Activated B cell treated with CpG ODN at 0.5 μM for 24 hours (primary cell): Measurements from ENCODE around the gene TPT1. TPM values are rescaled to one million over a fixed set of nuclear protein-coding genes. Genes with fewer than 3 reads are reported as not detected.
"Not testable (repeated sequence)": the region's sequence is repeated elsewhere in the genome, so short reads cannot be mapped to it uniquely, and the experiment has no call there.

Experiments used
- ATAC-seq: fragments of 200-7000 bp; cut with Tn5 transposase; one replicate; pipeline ENCODE4 v1.10.0; 2021; ENCODE audit warnings: low read depth, mild to moderate bottlenecking, moderate library complexity
- CTCF ChIA-PET: fragments of 350-600 bp; sonication (Branson Sonifier 250); formaldehyde crosslinking; loops from one replicate; lab custom pipeline; 2021; ENCODE audit warnings: antibody characterized with exemption; lab: Charles Lee
- POLR2A ChIA-PET: fragments of 350-600 bp; sonication (Branson Sonifier 250); formaldehyde crosslinking; loops from one replicate; lab custom pipeline; 2021; ENCODE audit warnings: antibody characterized with exemption; lab: Charles Lee
- DNase-seq: peaks from one replicate; pipeline ENCODE4 v3.0.0; 2022
- H3K27ac Mint-ChIP-seq: one replicate; pipeline ENCODE4 v1.8.0; 2020; ENCODE audit warnings: mixed read lengths
- H3K27me3 Mint-ChIP-seq: one replicate; pipeline ENCODE4 v1.8.0; 2021; ENCODE audit warnings: mixed read lengths
- H3K36me3 Mint-ChIP-seq: one replicate; pipeline ENCODE4 v1.8.0; 2021; ENCODE audit warnings: low read depth, mixed read lengths
- H3K4me1 Mint-ChIP-seq: one replicate; pipeline ENCODE4 v1.8.0; 2021; ENCODE audit warnings: mixed read lengths
- H3K4me3 Mint-ChIP-seq: one replicate; pipeline ENCODE4 v1.8.0; 2020; ENCODE audit warnings: mild to moderate bottlenecking, mixed read lengths
- H3K9me3 Mint-ChIP-seq: one replicate; pipeline ENCODE4 v1.8.0; 2020; ENCODE audit warnings: mixed read lengths
- intact Hi-C: fragments of 100-400 bp; cut with micrococcal nuclease; formaldehyde crosslinking; loops from one replicate; pipeline ENCODE4 v1.15.1; 2024
- total RNA-seq: library from RNA; stranded (reverse); gene quantifications from 2 replicates; pipeline ENCODE4 v1.2.3, GENCODE V29; 2022
- TF ChIP-seq, protein P1 (sequence below): fragments of 200-600 bp; IDR thresholded peaks from one replicate; pipeline ENCODE4 v1.8.0; 2022; ENCODE audit warnings: antibody characterized with exemption, mild to moderate bottlenecking

The TPT1 gene
- total RNA-seq: 3,880 and 4,323 TPM in 2 replicates

DNA sequence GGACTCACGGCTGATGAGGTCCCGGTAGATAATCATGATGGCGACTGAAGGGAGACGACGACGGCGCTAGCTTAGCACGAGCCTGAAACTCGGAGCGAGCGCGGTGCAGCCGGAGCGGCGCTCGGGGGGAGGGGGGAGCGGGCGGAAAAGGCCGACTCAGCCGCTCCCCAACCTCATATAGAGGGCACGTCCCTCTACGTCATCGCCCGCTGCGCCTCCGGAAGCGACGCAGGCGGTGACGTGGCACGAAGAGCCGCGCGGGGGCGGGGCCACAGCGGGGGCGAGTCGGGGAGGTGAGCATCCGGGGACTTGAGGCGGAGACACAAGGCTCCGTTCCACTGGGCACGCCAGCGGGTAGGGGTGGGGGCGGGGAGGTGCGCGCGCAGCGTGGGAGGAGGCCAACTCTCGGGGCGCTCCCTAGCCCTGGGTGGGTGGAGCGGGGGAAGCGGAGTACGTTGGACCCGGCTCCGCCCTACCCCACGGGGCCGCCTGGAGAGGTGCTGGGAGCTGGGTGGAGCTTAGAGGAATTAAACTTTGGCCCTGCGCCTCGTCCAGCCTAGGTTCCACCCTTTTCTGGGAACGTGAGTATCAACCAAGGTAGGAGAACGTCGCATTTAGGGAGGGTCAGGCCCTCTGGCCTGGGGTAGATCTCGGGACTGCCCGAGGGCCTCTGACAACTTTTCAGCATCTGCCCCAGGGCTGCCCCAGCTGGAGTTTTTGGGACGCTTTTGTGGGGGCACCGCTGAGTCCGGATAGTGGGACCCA, at the start of gene TPT1:
Gene TPT1, minus strand, starts transcription at position 150 of the 765 bp plus-strand sequence. Its CDS starts 114 bp downstream, at position 36.
- ChIA-PET POLR2A (interaction anchor here (0.8 to 3.0 kb wide), 13 partner anchors 9 to 1462 kb away, joined by 3 to 31 read pairs (median 5); partner anchors contain the start of genes CCDC122, COG3, GTF2F2 and LACC1), CTCF (interaction anchor here (1.3 kb wide), 2 partner anchors 26 to 30 kb away, joined by 3 to 4 read pairs; no protein-coding TSS in a partner anchor)
- intact Hi-C loops: loop anchor here (1.0 to 10.0 kb wide), 17 partner anchors 12 to 1456 kb away; partner anchors contain the start of genes COG3, ESD, GPALPP1 and GTF2F2
- DNase-seq (peak; percentile 99), ATAC-seq (peak; percentile 89)
- peak within 1 kb of the TSS; percentile 99 for H3K27ac Mint-ChIP-seq
- TF ChIP-seq, protein P1, sequence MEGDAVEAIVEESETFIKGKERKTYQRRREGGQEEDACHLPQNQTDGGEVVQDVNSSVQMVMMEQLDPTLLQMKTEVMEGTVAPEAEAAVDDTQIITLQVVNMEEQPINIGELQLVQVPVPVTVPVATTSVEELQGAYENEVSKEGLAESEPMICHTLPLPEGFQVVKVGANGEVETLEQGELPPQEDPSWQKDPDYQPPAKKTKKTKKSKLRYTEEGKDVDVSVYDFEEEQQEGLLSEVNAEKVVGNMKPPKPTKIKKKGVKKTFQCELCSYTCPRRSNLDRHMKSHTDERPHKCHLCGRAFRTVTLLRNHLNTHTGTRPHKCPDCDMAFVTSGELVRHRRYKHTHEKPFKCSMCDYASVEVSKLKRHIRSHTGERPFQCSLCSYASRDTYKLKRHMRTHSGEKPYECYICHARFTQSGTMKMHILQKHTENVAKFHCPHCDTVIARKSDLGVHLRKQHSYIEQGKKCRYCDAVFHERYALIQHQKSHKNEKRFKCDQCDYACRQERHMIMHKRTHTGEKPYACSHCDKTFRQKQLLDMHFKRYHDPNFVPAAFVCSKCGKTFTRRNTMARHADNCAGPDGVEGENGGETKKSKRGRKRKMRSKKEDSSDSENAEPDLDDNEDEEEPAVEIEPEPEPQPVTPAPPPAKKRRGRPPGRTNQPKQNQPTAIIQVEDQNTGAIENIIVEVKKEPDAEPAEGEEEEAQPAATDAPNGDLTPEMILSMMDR: no peak
- no peaks in the 10 kb centered on the region for H3K27me3 Mint-ChIP-seq
- H3K4me3 Mint-ChIP-seq: peak within 1 kb of the TSS; percentile 99
- H3K9me3 Mint-ChIP-seq: no peaks in the 10 kb centered on the region
- H3K4me1 Mint-ChIP-seq: peaks cover 55% of the 10 kb centered on the region
- H3K36me3 Mint-ChIP-seq: peaks cover 63% of the 10 kb centered on the region

DNA sequence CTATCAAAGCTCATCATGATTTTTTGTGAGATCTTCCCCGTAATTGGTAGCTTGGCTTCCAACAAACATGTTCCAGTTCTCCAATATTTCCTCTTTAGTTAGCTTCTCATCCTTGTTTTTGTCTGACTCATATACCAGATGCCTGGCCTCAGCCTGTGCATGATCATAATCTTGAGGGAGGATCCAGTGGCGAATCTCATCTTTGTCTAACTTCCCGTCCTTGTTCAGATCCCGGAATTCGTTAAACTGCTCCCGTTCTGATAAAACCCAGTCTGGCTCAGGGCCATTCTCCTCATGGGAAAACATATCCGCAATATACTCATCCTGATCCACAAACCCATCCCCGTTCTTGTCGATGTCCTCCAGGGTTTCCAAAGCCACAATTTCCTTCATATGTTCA, 49.4 kb upstream of the TPT1 start:
- H3K9me3 Mint-ChIP-seq, ATAC-seq, H3K4me1 Mint-ChIP-seq, H3K4me3 Mint-ChIP-seq, H3K27me3 Mint-ChIP-seq, DNase-seq, CTCF ChIA-PET, H3K27ac Mint-ChIP-seq, intact Hi-C loops: not testable (repeated sequence)
- POLR2A ChIA-PET: interaction anchor here (0.5 kb wide), 1 partner anchor 44 kb away, joined by 5 read pairs; no protein-coding TSS in a partner anchor
- H3K36me3 Mint-ChIP-seq: peaks cover 40% of the 10 kb centered on the region

DNA sequence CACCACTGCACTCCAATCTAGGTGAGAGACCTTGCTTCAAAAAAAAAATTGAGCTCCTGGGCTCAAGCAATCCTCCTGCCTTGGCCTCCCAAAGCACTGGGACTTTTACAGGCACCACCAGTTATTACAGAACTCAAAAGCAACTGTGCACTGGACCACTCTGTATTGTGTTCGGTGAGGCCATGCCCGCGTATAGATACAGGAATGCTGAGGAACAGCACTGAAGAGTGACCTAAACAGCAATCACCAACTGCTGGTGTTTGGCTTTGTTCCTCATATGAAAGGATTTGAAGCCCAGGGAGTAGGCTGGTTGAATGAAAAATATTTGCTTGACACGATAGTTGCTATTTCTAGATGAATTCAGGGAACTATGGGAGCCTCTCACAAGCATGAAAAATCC, 47.7 kb upstream of the TPT1 start:
- intact Hi-C loops: no loop called here
- ChIA-PET CTCF (no interaction called here), POLR2A (no interaction called here)
- DNase-seq (no peak), ATAC-seq (no peak)
- H3K4me3 Mint-ChIP-seq: no peak overlapping the region
- H3K27ac Mint-ChIP-seq: no peak overlapping the region
- no peaks in the 10 kb centered on the region for H3K4me1 Mint-ChIP-seq
- H3K27me3 Mint-ChIP-seq: no peaks in the 10 kb centered on the region
- TF ChIP-seq, protein P1: no peak
- no peaks in the 10 kb centered on the region for H3K9me3 Mint-ChIP-seq
- H3K36me3 Mint-ChIP-seq: peaks cover 43% of the 10 kb centered on the region

GRCh38 chr13:45386892-45387575, 46.1 kb upstream of the TPT1 start:
- intact Hi-C loops, CTCF ChIA-PET, DNase-seq, H3K4me1 Mint-ChIP-seq, H3K9me3 Mint-ChIP-seq, ATAC-seq, POLR2A ChIA-PET, H3K27me3 Mint-ChIP-seq, H3K4me3 Mint-ChIP-seq, H3K27ac Mint-ChIP-seq: not testable (repeated sequence)
- H3K36me3 Mint-ChIP-seq: peaks cover 37% of the 10 kb centered on the region

DNA sequence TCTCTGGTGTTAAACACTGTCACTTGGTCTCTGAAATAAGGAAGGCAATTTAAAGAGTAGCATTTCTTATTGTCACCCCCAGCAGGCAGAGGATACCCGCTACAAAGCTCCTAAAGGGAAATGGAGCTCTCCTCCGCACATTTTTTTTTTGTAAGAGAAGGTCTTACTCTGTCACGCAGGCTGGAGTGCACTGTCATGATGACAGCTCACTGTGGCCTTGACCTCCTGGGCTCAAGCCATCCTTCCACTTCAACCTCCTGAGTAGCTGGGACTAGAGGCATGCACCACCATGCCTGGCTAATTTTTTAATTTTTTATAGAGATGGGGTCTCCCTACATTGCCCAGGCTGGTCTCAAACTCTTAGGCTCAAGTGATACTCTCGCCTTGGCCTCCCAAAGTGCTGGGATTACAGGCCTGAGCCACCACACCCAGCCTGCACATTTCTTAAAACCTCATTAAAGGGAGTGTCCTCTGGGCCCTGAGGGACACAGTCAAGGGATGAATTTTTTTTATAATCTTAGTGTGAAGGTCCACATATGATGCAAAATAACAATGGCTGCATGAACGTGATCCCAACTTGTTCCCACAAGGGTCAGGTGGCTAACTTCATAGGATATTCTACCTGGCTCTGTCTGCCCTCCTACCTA, 45.0 kb upstream of the TPT1 start:
- CTCF ChIA-PET: no interaction called here
- intact Hi-C loops: no loop called here
- Mint-ChIP-seq H3K9me3 (no peaks in the 10 kb centered on the region), H3K36me3 (peaks cover 31% of the 10 kb centered on the region), H3K27ac (no peak overlapping the region), H3K27me3 (no peaks in the 10 kb centered on the region), H3K4me3 (no peak overlapping the region), H3K4me1 (no peaks in the 10 kb centered on the region)
- ATAC-seq (no peak), DNase-seq (no peak)
- TF ChIP-seq, protein P1: no peak
- POLR2A ChIA-PET: no interaction called here
